ENCODE measurements around the gene PLEKHG4B. TPM values are rescaled to one million over a fixed set of nuclear protein-coding genes. Genes with fewer than 3 reads are reported as not detected.

PLEKHG4B gene
- total RNA-seq, 1 experiment from 2014 or later: 44.3 TPM

DNA sequence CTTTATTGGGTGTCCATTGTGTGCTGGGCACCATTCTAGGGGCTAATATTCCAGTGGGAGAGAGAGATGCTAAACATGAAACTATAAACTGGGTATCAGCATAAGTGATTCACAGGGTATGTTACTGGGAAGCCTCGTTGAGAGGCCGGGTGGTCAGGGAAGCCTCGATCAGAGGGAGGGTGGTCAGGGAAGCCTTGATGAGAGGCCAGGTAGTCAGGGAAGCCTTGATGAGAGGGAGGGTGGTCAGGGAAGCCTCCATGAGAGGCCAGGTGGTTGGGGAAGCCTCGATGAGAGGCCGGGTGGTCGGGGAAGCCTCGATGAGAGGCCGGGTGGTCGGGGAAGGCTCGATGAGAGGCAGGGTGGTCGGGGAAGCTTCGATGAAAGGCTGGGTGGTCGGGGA, 8.9 kb upstream of the PLEKHG4B start:
- TF ChIP-seq, protein P1, sequence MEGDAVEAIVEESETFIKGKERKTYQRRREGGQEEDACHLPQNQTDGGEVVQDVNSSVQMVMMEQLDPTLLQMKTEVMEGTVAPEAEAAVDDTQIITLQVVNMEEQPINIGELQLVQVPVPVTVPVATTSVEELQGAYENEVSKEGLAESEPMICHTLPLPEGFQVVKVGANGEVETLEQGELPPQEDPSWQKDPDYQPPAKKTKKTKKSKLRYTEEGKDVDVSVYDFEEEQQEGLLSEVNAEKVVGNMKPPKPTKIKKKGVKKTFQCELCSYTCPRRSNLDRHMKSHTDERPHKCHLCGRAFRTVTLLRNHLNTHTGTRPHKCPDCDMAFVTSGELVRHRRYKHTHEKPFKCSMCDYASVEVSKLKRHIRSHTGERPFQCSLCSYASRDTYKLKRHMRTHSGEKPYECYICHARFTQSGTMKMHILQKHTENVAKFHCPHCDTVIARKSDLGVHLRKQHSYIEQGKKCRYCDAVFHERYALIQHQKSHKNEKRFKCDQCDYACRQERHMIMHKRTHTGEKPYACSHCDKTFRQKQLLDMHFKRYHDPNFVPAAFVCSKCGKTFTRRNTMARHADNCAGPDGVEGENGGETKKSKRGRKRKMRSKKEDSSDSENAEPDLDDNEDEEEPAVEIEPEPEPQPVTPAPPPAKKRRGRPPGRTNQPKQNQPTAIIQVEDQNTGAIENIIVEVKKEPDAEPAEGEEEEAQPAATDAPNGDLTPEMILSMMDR (conservative IDR thresholded peaks at IDR 0.05): no peak
- no peak overlapping the region for H4K8ac ChIP-seq (replicated peaks; ENCODE audit: insufficient read length, low read depth, low read length)
- no peak overlapping the region for H3K27ac ChIP-seq (ENCODE audit: insufficient read length, low read depth, low read length)
- H3K9me3 ChIP-seq (ENCODE audit: control insufficient read depth, low read depth, low read length): no peaks in the 10 kb centered on the region
- peak overlapping the region; percentile 1 to 94 (median 90); a peak in 4 of 7 replicates for H3K27ac Mint-ChIP-seq
- H3K9me3 Mint-ChIP-seq: peaks cover 0 to 3% of the 10 kb centered on the region in 2 experiments; a peak in 2 of 5 replicates
- H3K4me2 ChIP-seq (ENCODE audit: insufficient read depth, insufficient read length, low read length): no peak overlapping the region
- H3K4ac ChIP-seq (ENCODE audit: low read depth, low read length): no peak overlapping the region
- DNase-seq: no peak
- no peaks in the 10 kb centered on the region for H3K79me1 ChIP-seq (ENCODE audit: insufficient read depth, low read depth, low read length, poor library complexity, severe bottlenecking)
- no peak overlapping the region for H2BK120ac ChIP-seq (ENCODE audit: low read depth, low read length, poor library complexity, severe bottlenecking)
- H3K23ac ChIP-seq (ENCODE audit: insufficient read length, low read depth, low read length): no peak overlapping the region
- H3K18ac ChIP-seq (ENCODE audit: insufficient read length, low read depth, low read length): no peak overlapping the region
- H3K36me3 Mint-ChIP-seq (ENCODE audit: insufficient read depth in 1 of 3, low read depth in 3 of 3): peaks cover 0 to 4% (median 3%) of the 10 kb centered on the region in 3 experiments; a peak in 1 of 7 replicates
- no peak overlapping the region for H4K91ac ChIP-seq (ENCODE audit: insufficient read length, low read depth, low read length)
- H3K4me3 Mint-ChIP-seq: peak overlapping the region in 1 of 2 experiments; percentile 68; a peak in 3 of 5 replicates
- no peak overlapping the region for H2AK5ac ChIP-seq (ENCODE audit: insufficient read length, low read length)
- peaks cover 9% of the 10 kb centered on the region; the same call in 1 of the 2 replicates for H3K4me1 ChIP-seq (ENCODE audit: insufficient read depth, low read length)
- H2BK5ac ChIP-seq (ENCODE audit: insufficient read length, low read length): no peak overlapping the region
- H2BK20ac ChIP-seq (ENCODE audit: low read depth, low read length, poor library complexity, severe bottlenecking): no peak overlapping the region
- no peak overlapping the region for H2BK15ac ChIP-seq (ENCODE audit: low read depth, low read length)
- H4K5ac ChIP-seq (ENCODE audit: insufficient read length, low read depth, low read length): no peak overlapping the region
- H3K79me2 ChIP-seq (ENCODE audit: insufficient read depth, low read length): no peaks in the 10 kb centered on the region
- peaks cover 46% of the 10 kb centered on the region in 2 experiments for H3K4me1 Mint-ChIP-seq
- no peaks in the 10 kb centered on the region for H3K27me3 ChIP-seq (ENCODE audit: insufficient read depth, low read length)
- peaks cover 6% of the 10 kb centered on the region for H3K23me2 ChIP-seq (ENCODE audit: insufficient read length, low read depth, low read length, poor library complexity, severe bottlenecking)
- no peaks in the 10 kb centered on the region for H4K20me1 ChIP-seq (ENCODE audit: control insufficient read depth, insufficient read depth, insufficient read length)
- no peak overlapping the region for H3K56ac ChIP-seq (ENCODE audit: insufficient read length, low read depth, low read length)
- WGBS (ENCODE audit: extremely low coverage, insufficient read length, low lambda C conversion rate): no CpG with 5 or more reads among the region's 13 CpGs
- H2BK12ac ChIP-seq (ENCODE audit: insufficient read length, low read depth, low read length): peak overlapping the region; percentile 15
- no peak overlapping the region for H3T11ph ChIP-seq (ENCODE audit: low read length)
- no peak overlapping the region for H3K9ac ChIP-seq (ENCODE audit: extremely low read depth, insufficient read length, low read length)
- no peak overlapping the region for H2AFZ ChIP-seq (ENCODE audit: low read length)
- no peak overlapping the region for H3K14ac ChIP-seq (ENCODE audit: insufficient read depth, low read length)
- H3K27me3 Mint-ChIP-seq (ENCODE audit: low read depth): no peaks in the 10 kb centered on the region; the same call in none of the 2 replicates

All from H9 (cell line).